ENCODE results near the gene CMTM8. TPM values are rescaled to one million over a fixed set of nuclear protein-coding genes. Genes with fewer than 3 reads are reported as not detected.

The CMTM8 gene
- total and polyA plus RNA-seq, 2 experiments from 2014 or later, result 19.9 to 24.5 TPM

DNA sequence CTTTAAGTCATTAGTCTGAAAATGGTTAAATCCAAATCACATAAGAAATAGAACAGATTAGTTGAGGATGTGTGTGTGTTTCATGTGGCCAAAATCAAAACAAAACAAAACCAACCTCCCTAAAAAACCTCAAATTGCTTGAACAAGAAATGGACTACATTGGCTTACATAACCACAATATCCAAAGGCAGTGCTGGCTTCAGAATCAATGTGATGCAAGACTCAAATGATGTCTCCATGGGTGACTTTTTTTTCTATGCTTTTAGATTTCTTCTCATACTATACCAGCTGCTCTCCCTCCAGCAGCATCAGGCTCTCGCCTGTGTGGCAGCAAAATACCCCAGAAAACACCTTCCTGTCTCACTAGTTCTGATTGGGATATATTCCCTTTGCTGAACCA, 36.0 kb upstream of the CMTM8 start:
- Mint-ChIP-seq H3K9me3 (no peaks in the 10 kb centered on the region), H3K4me3 (no peak overlapping the region), H3K27me3 (ENCODE audit: insufficient read depth, low read depth, poor library complexity) (no peaks in the 10 kb centered on the region), H3K4me1 (no peaks in the 10 kb centered on the region; the same call in 2 of the 3 replicates), H3K36me3 (ENCODE audit: low read depth) (no peaks in the 10 kb centered on the region), H3K27ac (no peak overlapping the region)
- no peaks in the 10 kb centered on the region for H3K4me1 ChIP-seq (ENCODE audit: insufficient read depth)
- no peaks in the 10 kb centered on the region for H3K27me3 ChIP-seq (ENCODE audit: insufficient read depth)
- no peaks in the 10 kb centered on the region for H4K20me1 ChIP-seq (replicated peaks; ENCODE audit: insufficient read depth)
- ATAC-seq (no peak), DNase-seq (ENCODE audit: low spot score) (no peak)
- no peak overlapping the region for H2AFZ ChIP-seq
- no peaks in the 10 kb centered on the region for H3K79me2 ChIP-seq (replicated peaks; ENCODE audit: insufficient read depth)
- no peaks in the 10 kb centered on the region for H3K36me3 ChIP-seq (ENCODE audit: insufficient read depth)
- no peaks in the 10 kb centered on the region for H3F3A ChIP-seq (replicated peaks; ENCODE audit: low read depth)
- H3K27ac ChIP-seq (ENCODE audit: low read depth), result no peak overlapping the region
- no peak overlapping the region for H3K4me3 ChIP-seq
- no peak for TF ChIP-seq EZH2phosphoT487 (IDR thresholded peaks at IDR 0.05; ENCODE audit: unreplicated experiment)
- no peak for TF ChIP-seq NANOG (IDR thresholded peaks at IDR 0.05; ENCODE audit: borderline replicate concordance)
- no peak for TF ChIP-seq EZH2 (IDR thresholded peaks at IDR 0.05; ENCODE audit: low read depth, unreplicated experiment)
- TF ChIP-seq ZNF114 (CRISPR knock-in tag; IDR thresholded peaks at IDR 0.05), result no peak
- TF ChIP-seq, protein P1, sequence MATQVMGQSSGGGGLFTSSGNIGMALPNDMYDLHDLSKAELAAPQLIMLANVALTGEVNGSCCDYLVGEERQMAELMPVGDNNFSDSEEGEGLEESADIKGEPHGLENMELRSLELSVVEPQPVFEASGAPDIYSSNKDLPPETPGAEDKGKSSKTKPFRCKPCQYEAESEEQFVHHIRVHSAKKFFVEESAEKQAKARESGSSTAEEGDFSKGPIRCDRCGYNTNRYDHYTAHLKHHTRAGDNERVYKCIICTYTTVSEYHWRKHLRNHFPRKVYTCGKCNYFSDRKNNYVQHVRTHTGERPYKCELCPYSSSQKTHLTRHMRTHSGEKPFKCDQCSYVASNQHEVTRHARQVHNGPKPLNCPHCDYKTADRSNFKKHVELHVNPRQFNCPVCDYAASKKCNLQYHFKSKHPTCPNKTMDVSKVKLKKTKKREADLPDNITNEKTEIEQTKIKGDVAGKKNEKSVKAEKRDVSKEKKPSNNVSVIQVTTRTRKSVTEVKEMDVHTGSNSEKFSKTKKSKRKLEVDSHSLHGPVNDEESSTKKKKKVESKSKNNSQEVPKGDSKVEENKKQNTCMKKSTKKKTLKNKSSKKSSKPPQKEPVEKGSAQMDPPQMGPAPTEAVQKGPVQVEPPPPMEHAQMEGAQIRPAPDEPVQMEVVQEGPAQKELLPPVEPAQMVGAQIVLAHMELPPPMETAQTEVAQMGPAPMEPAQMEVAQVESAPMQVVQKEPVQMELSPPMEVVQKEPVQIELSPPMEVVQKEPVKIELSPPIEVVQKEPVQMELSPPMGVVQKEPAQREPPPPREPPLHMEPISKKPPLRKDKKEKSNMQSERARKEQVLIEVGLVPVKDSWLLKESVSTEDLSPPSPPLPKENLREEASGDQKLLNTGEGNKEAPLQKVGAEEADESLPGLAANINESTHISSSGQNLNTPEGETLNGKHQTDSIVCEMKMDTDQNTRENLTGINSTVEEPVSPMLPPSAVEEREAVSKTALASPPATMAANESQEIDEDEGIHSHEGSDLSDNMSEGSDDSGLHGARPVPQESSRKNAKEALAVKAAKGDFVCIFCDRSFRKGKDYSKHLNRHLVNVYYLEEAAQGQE (IDR thresholded peaks at IDR 0.05; ENCODE audit: unreplicated experiment), result no peak
- TF ChIP-seq, protein P2, sequence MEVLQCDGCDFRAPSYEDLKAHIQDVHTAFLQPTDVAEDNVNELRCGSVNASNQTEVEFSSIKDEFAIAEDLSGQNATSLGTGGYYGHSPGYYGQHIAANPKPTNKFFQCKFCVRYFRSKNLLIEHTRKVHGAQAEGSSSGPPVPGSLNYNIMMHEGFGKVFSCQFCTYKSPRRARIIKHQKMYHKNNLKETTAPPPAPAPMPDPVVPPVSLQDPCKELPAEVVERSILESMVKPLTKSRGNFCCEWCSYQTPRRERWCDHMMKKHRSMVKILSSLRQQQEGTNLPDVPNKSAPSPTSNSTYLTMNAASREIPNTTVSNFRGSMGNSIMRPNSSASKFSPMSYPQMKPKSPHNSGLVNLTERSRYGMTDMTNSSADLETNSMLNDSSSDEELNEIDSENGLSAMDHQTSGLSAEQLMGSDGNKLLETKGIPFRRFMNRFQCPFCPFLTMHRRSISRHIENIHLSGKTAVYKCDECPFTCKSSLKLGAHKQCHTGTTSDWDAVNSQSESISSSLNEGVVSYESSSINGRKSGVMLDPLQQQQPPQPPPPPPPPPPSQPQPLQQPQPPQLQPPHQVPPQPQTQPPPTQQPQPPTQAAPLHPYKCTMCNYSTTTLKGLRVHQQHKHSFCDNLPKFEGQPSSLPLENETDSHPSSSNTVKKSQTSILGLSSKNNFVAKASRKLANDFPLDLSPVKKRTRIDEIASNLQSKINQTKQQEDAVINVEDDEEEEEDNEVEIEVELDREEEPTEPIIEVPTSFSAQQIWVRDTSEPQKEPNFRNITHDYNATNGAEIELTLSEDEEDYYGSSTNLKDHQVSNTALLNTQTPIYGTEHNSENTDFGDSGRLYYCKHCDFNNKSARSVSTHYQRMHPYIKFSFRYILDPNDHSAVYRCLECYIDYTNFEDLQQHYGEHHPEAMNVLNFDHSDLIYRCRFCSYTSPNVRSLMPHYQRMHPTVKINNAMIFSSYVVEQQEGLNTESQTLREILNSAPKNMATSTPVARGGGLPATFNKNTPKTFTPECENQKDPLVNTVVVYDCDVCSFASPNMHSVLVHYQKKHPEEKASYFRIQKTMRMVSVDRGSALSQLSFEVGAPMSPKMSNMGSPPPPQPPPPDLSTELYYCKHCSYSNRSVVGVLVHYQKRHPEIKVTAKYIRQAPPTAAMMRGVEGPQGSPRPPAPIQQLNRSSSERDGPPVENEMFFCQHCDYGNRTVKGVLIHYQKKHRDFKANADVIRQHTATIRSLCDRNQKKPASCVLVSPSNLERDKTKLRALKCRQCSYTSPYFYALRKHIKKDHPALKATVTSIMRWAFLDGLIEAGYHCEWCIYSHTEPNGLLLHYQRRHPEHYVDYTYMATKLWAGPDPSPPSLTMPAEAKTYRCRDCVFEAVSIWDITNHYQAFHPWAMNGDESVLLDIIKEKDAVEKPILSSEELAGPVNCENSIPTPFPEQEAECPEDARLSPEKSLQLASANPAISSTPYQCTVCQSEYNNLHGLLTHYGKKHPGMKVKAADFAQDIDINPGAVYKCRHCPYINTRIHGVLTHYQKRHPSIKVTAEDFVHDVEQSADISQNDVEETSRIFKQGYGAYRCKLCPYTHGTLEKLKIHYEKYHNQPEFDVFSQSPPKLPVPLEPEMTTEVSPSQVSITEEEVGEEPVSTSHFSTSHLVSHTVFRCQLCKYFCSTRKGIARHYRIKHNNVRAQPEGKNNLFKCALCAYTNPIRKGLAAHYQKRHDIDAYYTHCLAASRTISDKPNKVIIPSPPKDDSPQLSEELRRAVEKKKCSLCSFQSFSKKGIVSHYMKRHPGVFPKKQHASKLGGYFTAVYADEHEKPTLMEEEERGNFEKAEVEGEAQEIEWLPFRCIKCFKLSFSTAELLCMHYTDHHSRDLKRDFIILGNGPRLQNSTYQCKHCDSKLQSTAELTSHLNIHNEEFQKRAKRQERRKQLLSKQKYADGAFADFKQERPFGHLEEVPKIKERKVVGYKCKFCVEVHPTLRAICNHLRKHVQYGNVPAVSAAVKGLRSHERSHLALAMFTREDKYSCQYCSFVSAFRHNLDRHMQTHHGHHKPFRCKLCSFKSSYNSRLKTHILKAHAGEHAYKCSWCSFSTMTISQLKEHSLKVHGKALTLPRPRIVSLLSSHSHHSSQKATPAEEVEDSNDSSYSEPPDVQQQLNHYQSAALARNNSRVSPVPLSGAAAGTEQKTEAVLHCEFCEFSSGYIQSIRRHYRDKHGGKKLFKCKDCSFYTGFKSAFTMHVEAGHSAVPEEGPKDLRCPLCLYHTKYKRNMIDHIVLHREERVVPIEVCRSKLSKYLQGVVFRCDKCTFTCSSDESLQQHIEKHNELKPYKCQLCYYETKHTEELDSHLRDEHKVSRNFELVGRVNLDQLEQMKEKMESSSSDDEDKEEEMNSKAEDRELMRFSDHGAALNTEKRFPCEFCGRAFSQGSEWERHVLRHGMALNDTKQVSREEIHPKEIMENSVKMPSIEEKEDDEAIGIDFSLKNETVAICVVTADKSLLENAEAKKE (CRISPR knock-in tag; IDR thresholded peaks at IDR 0.05), result no peak
- TF ChIP-seq ZNF331 (CRISPR knock-in tag; IDR thresholded peaks at IDR 0.05; ENCODE audit: low read depth), result no peak
- no peak for TF ChIP-seq JUNB (IDR thresholded peaks at IDR 0.05; ENCODE audit: unreplicated experiment)
- TF ChIP-seq, protein P3, sequence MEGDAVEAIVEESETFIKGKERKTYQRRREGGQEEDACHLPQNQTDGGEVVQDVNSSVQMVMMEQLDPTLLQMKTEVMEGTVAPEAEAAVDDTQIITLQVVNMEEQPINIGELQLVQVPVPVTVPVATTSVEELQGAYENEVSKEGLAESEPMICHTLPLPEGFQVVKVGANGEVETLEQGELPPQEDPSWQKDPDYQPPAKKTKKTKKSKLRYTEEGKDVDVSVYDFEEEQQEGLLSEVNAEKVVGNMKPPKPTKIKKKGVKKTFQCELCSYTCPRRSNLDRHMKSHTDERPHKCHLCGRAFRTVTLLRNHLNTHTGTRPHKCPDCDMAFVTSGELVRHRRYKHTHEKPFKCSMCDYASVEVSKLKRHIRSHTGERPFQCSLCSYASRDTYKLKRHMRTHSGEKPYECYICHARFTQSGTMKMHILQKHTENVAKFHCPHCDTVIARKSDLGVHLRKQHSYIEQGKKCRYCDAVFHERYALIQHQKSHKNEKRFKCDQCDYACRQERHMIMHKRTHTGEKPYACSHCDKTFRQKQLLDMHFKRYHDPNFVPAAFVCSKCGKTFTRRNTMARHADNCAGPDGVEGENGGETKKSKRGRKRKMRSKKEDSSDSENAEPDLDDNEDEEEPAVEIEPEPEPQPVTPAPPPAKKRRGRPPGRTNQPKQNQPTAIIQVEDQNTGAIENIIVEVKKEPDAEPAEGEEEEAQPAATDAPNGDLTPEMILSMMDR (conservative IDR thresholded peaks at IDR 0.05; ENCODE audit: low read depth in 2 of 2), result no peak
- no peak for TF ChIP-seq POLR2AphosphoS5 (IDR thresholded peaks at IDR 0.05; ENCODE audit: low read depth)
- TF ChIP-seq, protein P4, sequence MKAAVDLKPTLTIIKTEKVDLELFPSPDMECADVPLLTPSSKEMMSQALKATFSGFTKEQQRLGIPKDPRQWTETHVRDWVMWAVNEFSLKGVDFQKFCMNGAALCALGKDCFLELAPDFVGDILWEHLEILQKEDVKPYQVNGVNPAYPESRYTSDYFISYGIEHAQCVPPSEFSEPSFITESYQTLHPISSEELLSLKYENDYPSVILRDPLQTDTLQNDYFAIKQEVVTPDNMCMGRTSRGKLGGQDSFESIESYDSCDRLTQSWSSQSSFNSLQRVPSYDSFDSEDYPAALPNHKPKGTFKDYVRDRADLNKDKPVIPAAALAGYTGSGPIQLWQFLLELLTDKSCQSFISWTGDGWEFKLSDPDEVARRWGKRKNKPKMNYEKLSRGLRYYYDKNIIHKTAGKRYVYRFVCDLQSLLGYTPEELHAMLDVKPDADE (IDR thresholded peaks at IDR 0.05), result no peak
- TF ChIP-seq STAT1 (IDR thresholded peaks at IDR 0.05; ENCODE audit: unreplicated experiment), result no peak
- TF ChIP-seq CREB1 (CRISPR knock-in tag; IDR thresholded peaks at IDR 0.05; ENCODE audit: low read depth), result no peak
- no peak overlapping the region for H3K4me2 ChIP-seq
- H3K9me2 ChIP-seq (ENCODE audit: insufficient read depth), result no peaks in the 10 kb centered on the region; the same call in 1 of the 2 replicates
